Tibial nerve (tissue), 3 donors: Measurements from ENCODE around the gene PLA2G2F.

Experiments used
- POLR2A ChIP-seq, 2 donors: fragments of 450-650 bp; IDR thresholded peaks; one replicate each; pipeline ENCODE4 v1.6.1; 2017; ENCODE audit warnings: antibody characterized with exemption in 2 of 2, mild to moderate bottlenecking in 2 of 2, moderate library complexity in 2 of 2
- TF ChIP-seq, protein P1 (sequence below), 5 experiments: fragments of 200-600 bp in 3 of 5; fragments of 450-650 bp in 2 of 5; sonication (generic) in 3 of 5; IDR thresholded peaks; one replicate each; pipeline ENCODE4 v1.5.1; 2016 to 2019; ENCODE audit warnings: antibody characterized with exemption in 5 of 5, mild to moderate bottlenecking in 3 of 5, moderate library complexity in 2 of 5

DNA sequence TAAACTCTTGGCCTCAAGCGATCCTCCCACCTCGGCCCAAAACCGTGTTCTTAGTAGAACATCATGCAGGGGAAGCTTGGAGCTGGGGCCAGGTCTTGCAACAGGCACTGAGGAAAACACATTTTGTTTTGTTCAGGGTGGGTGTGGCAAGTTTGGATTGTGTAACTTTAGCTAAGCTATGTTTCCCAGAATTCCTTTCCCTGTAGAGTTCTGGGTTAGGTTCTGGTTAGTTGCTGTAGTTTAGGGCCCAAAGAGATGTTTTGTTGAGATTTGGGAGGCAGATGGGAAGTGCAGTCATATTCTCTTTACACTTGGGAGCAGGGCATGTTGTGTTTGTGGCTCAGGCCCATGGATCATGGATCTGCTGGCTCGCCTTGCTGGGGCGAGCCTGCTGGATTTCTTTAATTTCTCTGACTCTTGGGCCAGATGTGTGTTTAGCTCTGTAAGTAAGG lies 45.2 kb upstream of the PLA2G2F start:
- TF ChIP-seq, protein P1, sequence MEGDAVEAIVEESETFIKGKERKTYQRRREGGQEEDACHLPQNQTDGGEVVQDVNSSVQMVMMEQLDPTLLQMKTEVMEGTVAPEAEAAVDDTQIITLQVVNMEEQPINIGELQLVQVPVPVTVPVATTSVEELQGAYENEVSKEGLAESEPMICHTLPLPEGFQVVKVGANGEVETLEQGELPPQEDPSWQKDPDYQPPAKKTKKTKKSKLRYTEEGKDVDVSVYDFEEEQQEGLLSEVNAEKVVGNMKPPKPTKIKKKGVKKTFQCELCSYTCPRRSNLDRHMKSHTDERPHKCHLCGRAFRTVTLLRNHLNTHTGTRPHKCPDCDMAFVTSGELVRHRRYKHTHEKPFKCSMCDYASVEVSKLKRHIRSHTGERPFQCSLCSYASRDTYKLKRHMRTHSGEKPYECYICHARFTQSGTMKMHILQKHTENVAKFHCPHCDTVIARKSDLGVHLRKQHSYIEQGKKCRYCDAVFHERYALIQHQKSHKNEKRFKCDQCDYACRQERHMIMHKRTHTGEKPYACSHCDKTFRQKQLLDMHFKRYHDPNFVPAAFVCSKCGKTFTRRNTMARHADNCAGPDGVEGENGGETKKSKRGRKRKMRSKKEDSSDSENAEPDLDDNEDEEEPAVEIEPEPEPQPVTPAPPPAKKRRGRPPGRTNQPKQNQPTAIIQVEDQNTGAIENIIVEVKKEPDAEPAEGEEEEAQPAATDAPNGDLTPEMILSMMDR (IDR thresholded peaks at IDR 0.05) = no peak
- no peak for TF ChIP-seq POLR2A (IDR thresholded peaks at IDR 0.05)
